H1 (cell line): Measurements from ENCODE around the gene CHD1. TPM values are rescaled to one million over a fixed set of nuclear protein-coding genes. Genes with fewer than 3 reads are reported as not detected.

Experiments used
- BCL11A ChIP-seq, 2 experiments: IDR thresholded peaks; one replicate each; pipeline ENCODE4 v1.6.1; 2011; ENCODE audit warnings: low read depth in 2 of 2, low read length in 2 of 2, mild to moderate bottlenecking in 2 of 2
- polyA plus RNA-seq, 7 experiments: library from polyadenylated mRNA; depleted of rRNA in 3 of 7; stranded (reverse) in 5 of 7; unstranded in 2 of 7; fragments of >200 nt in 5 of 7; fragments of 200-250 nt in 2 of 7; gene quantifications; 1 replicate in 5 of 7; 2 replicates in 1 of 7; 4 replicates in 1 of 7; pipeline versions ENCODE4 v1.2.1 to v1.2.3, GENCODE V29; 2011 to 2013; ENCODE audit warnings: missing spikeins in 2 of 7, mixed read lengths in 2 of 7
- total RNA-seq: library from RNA; stranded (reverse); fragmentation: NEBNext Ultra II Directional; extraction: Animal tissue kit (Norgen Biotek cat#: 25700); gene quantifications from 2 replicates; pipeline ENCODE4 v1.2.1, GENCODE V29; 2021

The CHD1 gene
- total and polyA plus RNA-seq, 2 of the 8 experiments (the other 6 are each of a cell fraction or from before 2014, with no cell fraction given), result 15.6 to 53.0 TPM

- TF ChIP-seq BCL11A (IDR thresholded peaks at IDR 0.05; ENCODE audit: low read depth in 2 of 2, low read length in 2 of 2), result no peak
These were observed 576 bp downstream of the CHD1 start (continued) for GRCh38 chr5:98927989-98928872.
